ENCODE results near the gene BANK1. TPM values are rescaled to one million over a fixed set of nuclear protein-coding genes. Genes with fewer than 3 reads are reported as not detected.

Gene BANK1
- polyA plus RNA-seq, 6 donors from 2014 or later: 473 to 679 (median 597) TPM

GRCh38 chr4:102089850-102090621 is 299.5 kb downstream of the BANK1 start:
- H3K27me3 Mint-ChIP-seq: peaks cover 0 to 10% (median 0%) of the 10 kb centered on the region in 3 donors
- no peaks in the 10 kb centered on the region for H3K36me3 Mint-ChIP-seq
- H3K4me1 Mint-ChIP-seq: no peaks in the 10 kb centered on the region
- H3K9me3 Mint-ChIP-seq: peaks cover 0 to 18% (median 0%) of the 10 kb centered on the region in 7 donors
- H3K27ac Mint-ChIP-seq: no peak overlapping the region
- no peak overlapping the region for H3K4me3 Mint-ChIP-seq
- DNase-seq (no peak), ATAC-seq (ENCODE audit: low read depth in 2 of 2) (no peak)

DNA sequence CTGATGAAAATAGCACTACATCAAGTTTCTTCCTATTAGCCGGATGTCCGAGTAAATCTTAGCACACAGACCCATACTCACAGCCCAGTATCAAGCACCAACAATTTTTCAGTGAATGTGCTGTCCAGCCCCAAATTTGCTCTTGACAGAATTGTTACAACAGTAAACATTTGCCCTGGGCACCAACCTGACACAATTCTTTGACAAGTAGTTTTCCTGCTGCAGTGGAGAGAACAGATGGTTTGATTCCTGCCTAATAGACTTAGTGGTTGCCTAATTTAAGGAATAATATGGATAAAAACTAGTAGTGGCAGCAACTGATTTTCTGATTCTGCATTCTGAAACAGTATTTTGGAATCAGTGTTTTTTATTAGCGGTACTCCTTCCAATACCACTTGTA is 301.1 kb downstream of the BANK1 start:
- Mint-ChIP-seq H3K9me3 (peaks cover 0 to 18% (median 0%) of the 10 kb centered on the region in 7 donors), H3K4me1 (no peaks in the 10 kb centered on the region), H3K27ac (no peak overlapping the region), H3K36me3 (no peaks in the 10 kb centered on the region), H3K4me3 (no peak overlapping the region), H3K27me3 (peaks cover 0 to 10% (median 0%) of the 10 kb centered on the region in 3 donors)
- ATAC-seq (ENCODE audit: low read depth in 2 of 2): no peak
- no peak for DNase-seq

DNA sequence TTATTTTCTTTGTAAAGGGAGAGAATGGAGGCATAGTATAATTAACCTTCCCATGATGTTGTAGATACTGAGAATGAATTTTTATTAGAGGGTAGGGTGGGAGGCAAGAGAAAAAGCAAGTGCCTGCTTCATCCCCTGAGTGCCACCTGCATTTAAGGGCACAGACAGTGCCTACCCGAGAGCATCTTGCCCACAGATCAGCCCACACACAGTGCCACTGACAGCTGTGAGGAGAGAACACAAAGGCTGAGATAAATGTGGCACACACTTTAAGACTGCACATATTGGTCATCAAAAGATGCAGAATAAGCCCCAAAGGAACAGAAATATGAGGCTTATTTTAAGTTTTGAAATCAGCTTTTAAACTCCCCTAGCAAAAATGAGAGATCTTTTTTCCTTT is 304.0 kb downstream of the BANK1 start:
- H3K9me3 Mint-ChIP-seq: peaks cover 0 to 3% (median 0%) of the 10 kb centered on the region in 7 donors
- ATAC-seq (ENCODE audit: low read depth in 2 of 2): no peak
- no peaks in the 10 kb centered on the region for H3K4me1 Mint-ChIP-seq
- no peak overlapping the region for H3K4me3 Mint-ChIP-seq
- no peak for DNase-seq
- peaks cover 0 to 10% (median 0%) of the 10 kb centered on the region in 3 donors for H3K27me3 Mint-ChIP-seq
- no peak overlapping the region for H3K27ac Mint-ChIP-seq
- no peaks in the 10 kb centered on the region for H3K36me3 Mint-ChIP-seq

DNA sequence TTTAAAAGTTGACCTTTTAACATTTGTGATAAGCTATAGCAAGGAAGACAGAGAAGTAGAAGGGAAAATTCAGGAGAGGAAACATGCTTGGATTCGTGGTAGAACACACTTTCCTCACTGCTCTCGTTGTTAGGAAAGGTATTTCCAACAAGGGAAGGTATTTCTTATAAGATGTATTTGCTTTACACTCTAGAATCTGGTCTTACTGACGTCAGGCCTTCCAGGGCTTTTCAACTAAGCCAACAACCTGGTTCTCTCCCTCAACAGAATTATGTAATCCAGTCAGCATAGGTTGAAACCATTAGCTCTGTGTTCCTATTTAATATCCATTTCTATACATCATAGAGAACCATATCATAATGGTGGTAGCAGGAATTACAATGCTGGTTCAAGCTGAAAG is 312.8 kb downstream of the BANK1 start:
- no peak for DNase-seq
- no peak for ATAC-seq (ENCODE audit: low read depth in 2 of 2)
- no peaks in the 10 kb centered on the region for H3K4me1 Mint-ChIP-seq
- H3K27me3 Mint-ChIP-seq: peaks cover 0 to 5% (median 0%) of the 10 kb centered on the region in 3 donors
- no peak overlapping the region for H3K27ac Mint-ChIP-seq
- peaks cover 11 to 48% (median 35%) of the 10 kb centered on the region in 7 donors for H3K9me3 Mint-ChIP-seq
- peaks cover 16 to 27% of the 10 kb centered on the region in 2 donors for H3K36me3 Mint-ChIP-seq
- H3K4me3 Mint-ChIP-seq: no peak overlapping the region

- H3K9me3 Mint-ChIP-seq: peaks cover 11 to 57% (median 41%) of the 10 kb centered on the region in 7 donors
- ATAC-seq (ENCODE audit: low read depth in 2 of 2): no peak
- H3K4me3 Mint-ChIP-seq: no peak overlapping the region
Measured at GRCh38 chr4:102104278-102104677, 313.7 kb downstream of the BANK1 start.

DNA sequence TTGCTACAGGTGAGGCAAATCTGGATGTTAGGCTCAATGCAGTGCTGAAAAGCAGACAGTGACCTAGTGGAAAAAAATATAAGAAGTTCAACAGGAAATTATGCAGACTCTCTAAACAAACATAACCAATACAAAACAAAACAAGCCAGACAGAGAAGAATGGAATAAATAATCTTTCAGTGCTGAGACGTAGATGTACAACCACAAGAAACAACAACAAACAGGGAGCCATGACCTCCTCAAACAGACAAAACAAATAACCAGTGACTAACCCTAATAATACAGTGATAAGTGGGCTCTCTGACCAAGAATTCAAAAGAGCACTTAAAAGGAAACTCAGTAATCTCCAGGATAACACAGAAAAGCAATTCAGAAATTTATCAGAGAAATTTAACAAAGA is 315.5 kb downstream of the BANK1 start:
- Mint-ChIP-seq H3K4me1 (no peaks in the 10 kb centered on the region), H3K9me3 (peaks cover 11 to 65% (median 47%) of the 10 kb centered on the region in 7 donors), H3K27me3 (no peaks in the 10 kb centered on the region), H3K27ac (no peak overlapping the region), H3K4me3 (no peak overlapping the region), H3K36me3 (peaks cover 16 to 43% of the 10 kb centered on the region in 2 donors)
- DNase-seq (no peak), ATAC-seq (ENCODE audit: low read depth in 2 of 2) (no peak)

More at GRCh38 chr4:102104278-102104677, 313.7 kb downstream of the BANK1 start:
- H3K27me3 Mint-ChIP-seq: peaks cover 0 to 5% (median 0%) of the 10 kb centered on the region in 3 donors
- peaks cover 16 to 29% of the 10 kb centered on the region in 2 donors for H3K36me3 Mint-ChIP-seq
- H3K27ac Mint-ChIP-seq: no peak overlapping the region
- no peaks in the 10 kb centered on the region for H3K4me1 Mint-ChIP-seq
- DNase-seq: no peak

DNA sequence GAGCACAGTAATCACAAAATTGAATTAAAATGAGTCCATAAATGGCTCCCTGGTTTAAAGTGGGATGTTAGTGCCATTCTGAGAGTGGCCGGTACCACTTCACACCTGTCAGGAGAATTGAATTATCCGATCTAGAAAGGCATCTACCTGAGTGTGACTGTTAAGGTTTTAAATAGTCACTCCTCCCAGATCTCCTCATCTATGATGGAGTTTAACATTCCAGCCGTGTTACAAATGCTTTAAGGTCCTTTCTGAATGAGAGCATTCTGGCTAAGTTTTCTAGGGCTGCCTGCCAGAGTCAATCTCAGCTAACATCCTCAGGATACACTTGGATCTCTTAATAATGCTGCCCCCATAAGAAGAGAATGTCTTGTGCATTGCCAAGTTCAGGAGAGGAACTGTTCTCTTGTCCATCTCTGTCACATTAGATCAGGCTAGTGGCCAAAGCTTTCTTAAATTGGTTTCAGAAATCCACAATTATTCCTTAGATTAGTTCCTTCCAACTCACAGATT is 323.6 kb downstream of the BANK1 start:
- Mint-ChIP-seq H3K27me3 (no peaks in the 10 kb centered on the region), H3K4me1 (no peaks in the 10 kb centered on the region), H3K9me3 (peaks cover 0 to 9% (median 6%) of the 10 kb centered on the region in 7 donors), H3K27ac (no peak overlapping the region), H3K36me3 (peaks cover 0 to 14% of the 10 kb centered on the region in 2 donors), H3K4me3 (no peak overlapping the region)
- ATAC-seq (ENCODE audit: low read depth in 2 of 2) (no peak), DNase-seq (no peak)

DNA sequence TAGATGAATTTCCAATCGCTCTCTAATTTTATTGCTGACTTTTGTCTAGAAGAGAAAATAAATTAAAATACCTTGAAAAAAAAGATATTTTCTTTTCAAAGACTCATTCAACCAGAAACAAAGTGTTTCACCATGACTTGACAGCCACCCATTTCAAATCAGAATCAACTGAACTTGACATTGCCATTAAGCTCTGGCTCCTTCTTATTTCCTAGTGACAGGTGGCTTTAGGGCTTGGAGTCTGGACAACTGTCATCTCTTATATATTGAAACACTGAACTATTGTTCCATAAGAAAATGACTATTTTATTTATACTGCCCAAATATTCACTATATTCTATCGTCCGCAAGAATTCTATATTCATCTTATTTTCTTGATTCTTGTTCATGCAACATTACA is 325.6 kb downstream of the BANK1 start:
- DNase-seq (no peak), ATAC-seq (ENCODE audit: low read depth in 2 of 2) (no peak)
- H3K4me3 Mint-ChIP-seq: no peak overlapping the region
- peaks cover 2 to 7% of the 10 kb centered on the region in 2 donors for H3K36me3 Mint-ChIP-seq
- H3K4me1 Mint-ChIP-seq: no peaks in the 10 kb centered on the region
- H3K27ac Mint-ChIP-seq: no peak overlapping the region
- H3K27me3 Mint-ChIP-seq: no peaks in the 10 kb centered on the region
- H3K9me3 Mint-ChIP-seq: peaks cover 0 to 14% (median 6%) of the 10 kb centered on the region in 7 donors

DNA sequence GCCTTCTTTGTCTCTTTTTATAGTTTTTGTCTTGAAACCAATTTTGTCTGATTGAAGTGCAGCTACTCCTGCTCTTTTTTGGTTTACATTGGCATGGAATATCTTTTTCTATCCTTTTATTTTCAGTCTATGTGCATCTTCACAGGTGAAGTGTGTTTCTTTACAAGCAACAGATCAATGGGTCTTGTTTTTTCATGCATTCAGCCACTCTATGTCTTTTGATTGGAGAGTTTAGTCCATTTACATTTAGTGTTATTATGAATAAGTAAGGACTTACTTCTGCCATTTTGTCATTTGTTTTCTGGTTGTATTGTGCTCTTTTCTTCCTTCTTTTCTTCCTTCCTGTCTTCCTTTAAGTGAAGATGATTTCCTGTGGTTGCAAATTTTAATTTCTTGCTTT is 330.3 kb downstream of the BANK1 start:
- H3K4me3 Mint-ChIP-seq: no peak overlapping the region
- no peak overlapping the region for H3K27ac Mint-ChIP-seq
- H3K36me3 Mint-ChIP-seq: peaks cover 5 to 21% of the 10 kb centered on the region in 2 donors
- no peaks in the 10 kb centered on the region for H3K4me1 Mint-ChIP-seq
- no peak for DNase-seq
- peaks cover 0 to 4% (median 0%) of the 10 kb centered on the region in 3 donors for H3K27me3 Mint-ChIP-seq
- no peak for ATAC-seq (ENCODE audit: low read depth in 2 of 2)
- H3K9me3 Mint-ChIP-seq: peaks cover 4 to 34% (median 25%) of the 10 kb centered on the region in 7 donors
